Measurements from ENCODE around the gene CDC42EP5.
"Not testable (repeated sequence)": the region's sequence is repeated elsewhere in the genome, so short reads cannot be mapped to it uniquely, and the experiment has no call there.

Gene CDC42EP5

DNA sequence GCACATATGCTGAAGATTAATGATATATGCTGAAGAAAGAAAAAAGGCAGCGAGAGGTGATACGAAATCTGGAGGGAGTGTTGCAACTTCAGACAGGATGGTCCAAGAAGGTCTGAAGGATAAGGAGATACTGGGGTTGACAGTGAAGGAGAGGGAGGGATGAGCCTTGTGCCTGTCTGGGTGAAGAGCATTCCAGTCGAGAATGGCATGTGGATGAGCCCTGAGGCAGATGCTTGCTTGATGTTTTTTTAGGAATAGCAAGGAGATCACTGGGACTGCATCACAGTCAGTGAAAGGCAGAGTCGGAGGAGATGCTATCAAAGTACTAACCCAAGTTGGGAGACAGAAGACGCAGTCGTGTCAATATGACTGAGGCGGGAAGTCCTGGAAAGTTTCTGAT, 16.2 kb upstream of the CDC42EP5 start:
- no peak for DNase-seq

DNA sequence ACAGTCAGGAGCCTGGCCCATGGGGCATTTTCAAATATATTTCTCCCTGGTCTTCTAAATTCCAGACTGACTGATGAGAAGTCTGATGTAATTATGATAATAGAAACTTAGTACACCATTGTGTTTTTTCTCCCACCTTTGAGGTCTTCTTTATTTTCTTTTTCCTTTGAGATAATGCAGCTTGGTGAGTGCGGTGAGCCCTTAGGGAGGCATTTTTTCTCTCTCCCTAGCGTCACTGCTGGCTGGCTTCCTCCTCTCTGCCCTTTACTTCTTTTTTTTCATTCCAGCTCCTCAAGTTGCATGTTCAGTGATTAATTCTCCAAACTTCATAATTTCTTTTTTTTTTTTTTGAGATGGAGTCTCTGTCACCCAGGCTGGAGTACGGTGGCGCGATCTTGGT, 12.8 kb upstream of the CDC42EP5 start:
- DNase-seq = no peak

DNA sequence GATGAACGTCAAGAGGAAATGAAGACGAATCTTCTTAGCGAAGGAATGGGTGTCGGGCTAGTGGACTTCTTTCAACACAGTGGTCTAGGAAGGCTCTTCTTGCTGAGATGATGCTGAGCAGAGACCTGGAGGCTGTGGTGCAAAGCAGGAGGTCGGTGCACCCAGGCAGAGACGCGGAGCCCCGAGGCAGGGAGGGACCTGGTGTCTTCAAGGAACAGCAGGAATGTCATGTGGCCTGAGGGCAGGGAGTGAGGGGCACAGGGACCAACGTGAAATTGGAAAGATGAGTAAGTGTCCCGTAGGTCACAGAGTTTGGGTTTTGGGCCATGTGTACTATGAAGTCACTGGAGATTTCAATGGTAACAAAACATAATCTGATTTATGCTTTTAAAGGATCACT, 11.4 kb upstream of the CDC42EP5 start:
- no peak for DNase-seq

DNA sequence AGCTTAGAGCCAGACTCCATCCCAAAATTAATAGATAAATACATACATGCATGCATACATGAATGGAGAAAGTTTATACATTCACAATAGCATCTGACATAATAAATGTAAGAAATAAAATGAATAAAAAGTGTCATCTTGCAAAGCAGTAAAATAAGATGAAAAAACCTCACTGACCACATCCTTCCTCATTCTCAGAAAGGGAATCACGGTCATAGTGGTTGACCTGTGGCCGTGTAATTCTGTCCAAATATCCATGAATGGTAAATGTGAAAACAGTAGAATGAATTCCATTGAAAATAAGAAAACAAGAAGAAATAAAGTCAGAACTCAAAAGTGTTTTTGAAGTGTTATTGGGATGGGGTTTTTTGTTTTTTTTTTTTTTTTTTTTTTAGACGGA, 9.8 kb upstream of the CDC42EP5 start:
- DNase-seq = no peak

DNA sequence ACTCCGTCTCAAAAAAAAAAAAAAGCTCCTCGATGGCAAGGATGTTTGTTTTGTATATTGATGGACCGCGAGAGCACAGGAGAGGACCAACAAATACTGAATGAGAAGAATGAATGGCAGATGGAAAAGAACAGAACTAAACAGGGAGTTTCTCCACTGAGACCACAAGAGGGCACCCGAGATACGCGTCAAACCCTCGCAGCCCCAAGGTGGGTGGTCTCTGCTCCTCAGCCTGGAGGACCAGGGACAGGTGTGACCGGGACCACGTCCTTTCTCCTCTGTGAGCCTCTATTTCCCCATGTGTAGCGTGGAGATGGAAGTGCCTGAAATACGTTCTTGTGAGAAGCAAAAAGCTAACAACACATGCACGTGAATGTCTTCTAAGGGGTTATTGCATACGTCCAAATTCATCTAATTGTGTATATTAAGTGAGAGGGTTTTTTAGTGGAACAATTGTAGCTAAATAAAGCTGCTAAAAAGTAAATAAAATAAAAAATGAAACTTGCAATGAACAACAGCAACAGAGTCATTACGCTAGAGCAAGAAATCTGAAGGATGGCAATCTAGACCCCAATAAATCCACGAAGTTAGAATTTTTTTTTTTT, 8.3 kb upstream of the CDC42EP5 start:
- DNase-seq = no peak

DNA sequence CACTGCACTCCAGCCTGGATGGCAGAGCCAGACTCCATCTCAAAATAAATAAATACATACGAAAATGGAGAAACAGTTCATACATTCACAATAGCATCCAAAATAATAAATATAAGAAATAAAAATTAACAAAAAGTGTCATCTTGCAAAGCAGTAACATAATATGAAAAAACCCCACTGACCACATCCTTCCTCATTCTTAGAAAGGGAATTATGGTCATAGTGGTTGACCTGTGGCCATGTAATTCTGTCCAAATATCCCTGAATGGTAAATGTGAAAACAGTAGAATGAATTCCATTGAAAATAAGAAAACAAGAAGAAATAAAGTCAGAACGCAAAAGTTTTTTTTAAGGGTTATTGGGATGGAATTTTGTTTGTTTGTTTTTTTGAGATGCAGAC, 7.0 kb upstream of the CDC42EP5 start:
- DNase-seq = no peak

DNA sequence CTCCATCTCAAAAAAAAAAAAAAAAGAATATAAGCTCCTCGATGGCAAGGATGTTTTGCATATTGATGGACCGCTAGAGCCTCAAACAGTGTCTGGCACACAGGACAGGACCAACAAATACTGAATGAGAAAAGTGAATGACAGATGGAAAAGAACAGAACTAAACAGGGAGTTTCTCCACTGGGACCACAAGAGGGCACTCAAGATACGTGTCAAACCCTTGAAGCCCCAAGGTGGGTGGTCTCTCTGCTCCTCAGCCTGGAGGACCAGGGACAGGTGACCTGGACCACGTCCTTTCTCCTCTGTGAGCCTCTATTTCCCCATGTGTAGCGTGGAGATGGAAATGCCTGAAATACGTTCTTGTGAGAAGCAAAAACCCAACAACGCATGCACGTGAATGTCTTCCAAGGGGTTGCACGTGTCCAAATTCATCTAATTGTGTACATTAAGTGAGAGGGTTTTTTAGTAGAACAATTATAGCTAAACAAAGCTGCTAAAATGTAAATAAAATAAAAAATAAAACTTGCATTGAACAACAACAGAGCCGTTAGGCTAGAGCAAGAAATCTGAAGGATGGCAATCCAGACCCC, 5.7 kb upstream of the CDC42EP5 start:
- no peak for DNase-seq

DNA sequence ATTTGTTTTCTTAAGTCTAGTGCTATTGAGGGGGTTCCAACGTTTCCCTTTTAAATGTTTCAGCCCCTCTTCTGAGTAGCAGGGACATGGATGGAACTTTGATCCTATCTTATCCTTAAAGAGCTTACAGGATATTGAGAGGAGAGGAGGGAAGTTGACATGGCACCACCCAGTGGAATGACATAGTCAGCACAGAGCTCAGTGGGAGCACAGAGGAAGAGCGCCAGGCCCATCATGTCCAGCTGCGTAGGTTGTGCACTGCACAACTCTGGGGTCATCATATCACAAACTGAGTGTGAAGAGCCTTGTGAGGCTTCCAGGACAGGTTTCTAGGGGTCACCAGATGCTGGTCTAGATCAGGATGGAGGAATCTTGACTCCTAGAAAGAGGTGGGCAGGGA, 4.6 kb upstream of the CDC42EP5 start:
- DNase-seq = no peak

DNA sequence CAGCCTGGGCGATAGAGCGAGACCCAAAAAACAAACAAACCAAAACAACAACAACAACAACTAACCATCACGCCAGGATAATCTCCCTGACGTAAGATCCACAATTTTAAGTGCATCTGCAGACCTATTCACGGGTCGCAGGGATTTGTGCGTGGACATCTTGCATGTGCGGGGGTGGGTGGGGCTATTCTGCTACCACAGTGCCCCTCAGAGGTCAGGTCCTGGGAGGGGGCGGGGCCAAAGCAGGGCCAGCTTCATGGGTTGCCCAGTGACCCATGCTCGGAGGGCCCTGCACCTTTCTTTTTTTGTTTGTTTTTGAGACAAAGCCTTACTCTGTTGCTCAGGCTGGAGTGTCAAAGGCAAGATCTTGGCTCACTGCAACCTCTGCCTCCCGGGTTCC, 2.6 kb upstream of the CDC42EP5 start:
- no peak for DNase-seq

DNA sequence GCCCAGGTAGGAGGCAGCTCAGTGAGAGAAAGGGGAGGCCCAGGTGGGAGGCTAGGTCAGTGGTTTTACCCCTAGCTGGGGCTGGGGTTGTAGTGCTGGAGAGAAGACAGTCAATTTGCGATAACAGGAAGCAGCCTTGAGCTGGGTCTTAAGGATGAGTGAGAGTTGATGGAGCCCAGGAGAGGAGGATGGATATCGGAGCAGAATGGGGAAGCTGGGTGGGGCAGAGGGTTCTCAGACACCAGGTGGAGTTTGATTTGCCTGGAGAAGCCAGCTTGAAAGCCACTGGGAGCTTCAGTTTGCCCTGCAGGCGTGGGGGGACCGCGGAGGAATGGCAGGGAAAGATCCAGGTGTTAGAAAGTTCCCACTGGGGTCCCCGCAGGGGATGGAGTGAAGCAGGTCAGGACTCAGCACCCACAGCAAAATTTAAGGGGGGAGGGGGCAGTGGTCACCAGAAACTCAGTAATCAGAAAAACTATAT, 836 bp upstream of the CDC42EP5 start:
- DNase-seq = no peak

DNA sequence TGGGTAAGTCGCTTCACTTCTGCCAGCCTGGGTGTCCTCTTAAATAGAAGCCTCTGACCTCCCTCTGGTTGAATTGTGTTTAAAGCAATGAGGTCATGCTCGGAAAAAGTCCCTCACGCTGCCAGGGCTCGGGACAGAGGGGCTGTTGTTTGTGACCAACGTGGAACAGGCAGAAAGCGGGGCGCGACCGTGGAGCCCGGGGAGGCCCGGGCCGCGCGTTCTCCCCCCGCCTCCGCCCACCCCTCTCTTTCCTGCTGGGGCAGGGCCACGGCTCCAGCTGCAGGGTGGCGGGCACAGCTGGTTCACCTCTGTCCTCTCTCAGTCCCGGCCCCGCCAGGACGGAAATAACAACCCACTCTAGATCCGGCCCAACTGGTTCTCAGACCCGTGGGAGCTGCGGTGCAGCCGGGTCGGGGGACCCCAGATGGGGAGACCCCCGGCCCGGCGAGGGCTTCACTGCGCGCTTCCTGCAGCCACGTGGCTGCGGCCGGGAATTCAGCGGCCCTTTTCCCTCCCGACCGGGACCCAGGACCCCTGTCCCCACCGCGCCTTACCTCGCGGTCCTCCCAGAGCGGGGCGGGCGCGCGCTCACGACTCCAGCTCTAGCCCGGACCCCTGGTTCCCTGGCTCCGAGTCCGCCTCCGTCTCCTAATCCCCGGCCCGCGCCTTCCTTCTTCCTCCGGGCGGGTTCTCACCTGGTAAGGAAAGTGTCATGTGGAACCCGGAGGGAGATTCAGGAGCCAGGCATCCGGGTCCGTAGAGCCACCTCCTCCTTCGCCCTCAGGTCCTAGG, 1.9 kb downstream of the CDC42EP5 start:
- no peak for DNase-seq

DNA sequence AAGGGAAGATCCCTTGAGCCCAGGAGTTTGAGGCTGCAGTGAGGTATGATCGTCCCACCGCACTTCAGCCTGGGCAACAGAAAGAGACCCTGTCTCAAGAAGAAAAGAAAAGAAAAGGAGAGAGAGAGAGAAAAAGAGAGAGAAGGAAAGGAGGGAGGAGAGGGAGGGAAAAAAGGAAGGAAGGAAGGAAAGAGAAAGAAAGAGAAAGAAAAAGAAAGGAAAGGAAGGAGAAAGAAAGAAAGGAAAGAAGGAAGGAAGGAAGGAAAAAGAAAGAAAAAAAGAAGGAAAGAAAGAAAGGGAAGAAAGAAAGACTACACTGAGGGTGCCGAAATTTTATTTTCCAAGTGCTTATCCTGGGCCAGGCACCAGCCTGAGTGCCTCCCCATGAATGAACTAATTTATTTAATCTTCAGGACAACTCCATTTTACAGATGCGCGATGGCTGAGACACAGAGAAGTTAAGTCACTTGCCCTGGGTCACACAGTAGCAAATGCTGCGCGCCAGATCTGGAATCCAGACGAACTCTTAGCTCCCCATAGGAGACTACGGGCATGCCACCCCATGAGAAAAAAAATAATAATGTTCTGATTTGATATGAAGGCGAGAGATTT, 2.7 kb downstream of the CDC42EP5 start:
- no peak for DNase-seq

DNA sequence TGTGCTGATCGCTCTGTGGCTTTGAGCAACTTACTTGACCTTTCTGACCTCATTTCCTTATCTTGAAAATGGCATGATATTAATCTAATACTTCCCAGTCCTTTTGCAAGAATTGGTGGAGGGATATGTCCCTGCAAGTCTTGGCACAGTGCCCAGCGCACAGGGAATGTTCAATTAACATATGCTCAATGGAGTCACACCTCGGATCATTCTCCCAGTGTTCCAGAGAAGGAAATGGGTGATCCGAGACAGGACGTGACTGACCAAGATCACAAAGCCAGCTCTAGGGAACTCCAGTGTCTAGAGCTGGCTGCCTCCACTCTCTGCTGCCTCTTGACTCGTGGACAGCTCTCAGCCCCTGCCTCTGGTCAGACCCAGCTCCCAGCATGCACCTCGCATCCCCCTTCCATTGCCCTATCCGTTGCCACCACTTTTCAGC, 3.6 kb downstream of the CDC42EP5 start:
- DNase-seq = no peak

DNA sequence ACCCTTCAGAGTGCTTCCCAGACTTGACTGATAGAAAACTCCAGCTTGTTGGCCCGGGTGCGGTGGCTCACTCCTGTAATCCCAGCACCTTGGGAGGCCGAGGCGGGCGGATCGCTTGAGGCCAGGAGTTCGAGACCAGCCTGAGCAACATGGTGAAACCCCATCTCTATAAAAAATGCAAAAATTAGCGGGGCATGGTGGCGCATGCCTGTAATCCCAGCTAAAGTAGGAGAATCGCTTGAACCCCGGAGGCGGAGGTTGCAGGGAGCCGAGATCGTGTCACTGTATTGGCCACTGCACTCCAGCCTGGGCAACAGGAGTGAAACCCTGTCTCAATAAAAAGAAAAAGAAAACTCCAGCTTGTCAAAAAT, 7.0 kb downstream of the CDC42EP5 start:
- DNase-seq = not testable (repeated sequence)

DNA sequence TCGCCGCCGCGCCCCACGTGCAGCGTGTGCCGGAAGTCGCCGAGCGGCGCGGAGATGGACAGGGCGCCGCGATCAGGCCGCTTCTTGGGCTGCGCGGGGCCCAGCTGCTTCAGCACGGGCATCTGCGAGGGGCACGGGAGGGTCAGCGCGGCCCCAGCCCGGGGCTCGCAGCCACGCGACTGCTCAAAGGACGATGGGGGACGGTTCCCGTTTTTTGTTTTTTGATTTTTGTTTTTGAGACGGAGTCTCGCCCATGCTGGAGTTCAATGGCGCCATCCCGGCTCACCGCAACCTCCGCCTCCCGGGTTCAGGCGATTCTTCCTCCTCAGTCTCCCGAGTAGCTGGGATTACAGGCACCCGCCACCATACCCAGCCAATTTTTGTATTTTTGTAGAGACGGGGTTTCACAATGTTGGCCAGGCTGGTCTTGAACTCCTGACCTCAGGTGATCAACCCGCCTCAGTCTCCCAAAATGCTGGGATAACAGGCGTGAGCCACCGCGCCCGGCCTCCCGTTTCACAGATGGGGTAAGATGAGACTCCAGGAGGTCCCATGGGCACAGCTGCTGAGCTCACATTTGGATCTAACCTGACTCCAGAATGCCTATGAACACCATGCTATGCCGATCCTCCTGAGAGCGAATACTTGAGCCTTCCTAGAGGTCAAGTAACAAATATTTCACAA, 7.5 kb downstream of the CDC42EP5 start:
- DNase-seq = no peak

DNA sequence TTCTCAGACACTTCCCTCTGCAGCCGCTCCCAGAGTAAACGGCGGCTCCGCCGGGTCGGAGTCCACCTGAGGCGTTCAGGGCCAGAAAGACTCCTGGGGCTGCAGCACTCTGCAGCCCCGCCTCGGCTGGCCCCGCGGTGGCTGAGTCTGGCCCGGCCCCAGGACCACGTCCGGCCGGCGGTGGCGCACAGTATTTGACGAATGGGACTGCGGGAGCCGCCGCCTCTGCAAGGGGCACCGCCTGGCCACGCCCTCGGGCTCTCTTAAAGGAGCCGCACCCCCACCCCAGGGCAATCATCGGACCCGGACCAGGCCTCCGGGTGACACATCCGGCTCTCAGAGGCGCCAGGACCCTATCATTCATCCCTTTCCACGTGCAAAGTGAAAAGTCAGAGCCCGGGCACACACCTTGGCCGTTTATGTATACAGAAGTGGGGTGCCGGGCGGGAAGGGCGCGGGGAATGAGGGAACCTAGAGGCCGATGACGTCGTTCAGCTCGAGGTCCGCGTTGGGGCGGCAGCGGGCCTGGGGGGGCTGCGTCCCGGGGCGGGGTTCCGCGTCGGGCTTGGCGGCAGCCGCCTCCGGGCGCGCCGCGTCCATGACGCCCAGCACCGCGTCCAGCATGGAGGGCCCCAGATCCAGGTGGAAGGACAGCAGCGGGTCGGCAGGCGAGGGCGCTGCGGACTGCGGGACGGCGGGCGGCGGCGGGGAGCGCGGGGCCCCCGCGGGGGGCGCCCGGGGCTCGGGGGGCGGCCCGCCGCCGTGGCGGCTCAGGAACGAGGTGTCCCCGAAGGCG, 8.3 kb downstream of the CDC42EP5 start:
- DNase-seq = peak; percentile 73

DNA sequence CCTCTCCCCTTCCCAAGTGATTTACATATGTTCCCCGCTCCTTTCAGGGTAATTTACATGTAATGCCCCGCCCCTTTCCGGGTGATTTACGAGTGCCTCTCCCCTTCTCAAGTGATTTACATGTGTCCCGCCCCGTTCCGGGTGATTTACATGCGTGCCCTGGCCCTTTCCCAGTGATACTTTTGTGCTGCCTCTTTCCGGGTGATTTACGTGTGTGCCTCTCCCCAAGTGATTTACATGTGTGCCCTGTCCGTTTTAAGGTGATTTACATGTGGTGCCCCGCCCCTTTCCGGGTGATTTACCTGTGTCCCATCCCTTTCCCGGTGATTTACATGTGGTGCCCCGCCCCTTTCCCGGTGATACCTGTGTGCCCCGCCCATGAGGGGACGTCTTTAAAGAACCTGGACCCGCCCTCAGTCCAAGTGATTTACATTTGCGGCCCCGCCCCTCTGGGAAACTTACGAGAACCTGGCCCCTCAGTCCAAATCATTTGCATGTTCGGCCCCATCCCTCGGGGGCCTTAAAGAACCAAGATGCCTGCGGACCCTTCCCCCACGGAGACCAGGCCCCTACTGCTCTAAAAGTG, 9.0 kb downstream of the CDC42EP5 start:
- peak; percentile 75 for DNase-seq

DNA sequence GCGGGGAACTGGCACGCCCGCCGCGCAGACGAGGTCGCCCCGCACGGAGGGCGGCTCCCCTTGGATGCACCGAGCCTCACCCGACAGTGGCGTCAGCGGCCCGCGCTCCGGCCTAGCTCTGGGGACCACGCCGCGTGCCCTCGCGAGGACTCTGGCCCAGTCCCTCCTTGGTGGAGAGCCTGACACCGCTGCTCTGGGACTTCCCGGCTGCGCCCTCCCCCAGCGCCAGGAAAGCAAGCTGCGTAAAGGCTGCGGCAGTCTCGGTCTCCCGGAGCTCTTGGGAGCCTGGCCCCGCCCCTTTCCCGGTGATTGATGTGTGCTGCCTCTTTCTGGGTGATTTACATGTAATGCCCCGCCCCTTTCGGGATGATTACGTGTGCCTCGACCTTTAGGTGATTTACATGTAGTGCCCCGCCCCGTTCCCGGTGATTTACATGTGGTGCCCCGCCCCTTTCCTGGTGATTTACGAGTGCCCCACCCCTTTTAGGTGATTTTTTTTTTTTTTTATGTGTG, 9.5 kb downstream of the CDC42EP5 start, which contains the start of gene LENG9:
LENG9 (minus strand) TSS at position 248 of the 513 bp plus-strand sequence. CDS start 252 bp downstream, outside the sequence.
- peak; percentile 93 for DNase-seq

DNA sequence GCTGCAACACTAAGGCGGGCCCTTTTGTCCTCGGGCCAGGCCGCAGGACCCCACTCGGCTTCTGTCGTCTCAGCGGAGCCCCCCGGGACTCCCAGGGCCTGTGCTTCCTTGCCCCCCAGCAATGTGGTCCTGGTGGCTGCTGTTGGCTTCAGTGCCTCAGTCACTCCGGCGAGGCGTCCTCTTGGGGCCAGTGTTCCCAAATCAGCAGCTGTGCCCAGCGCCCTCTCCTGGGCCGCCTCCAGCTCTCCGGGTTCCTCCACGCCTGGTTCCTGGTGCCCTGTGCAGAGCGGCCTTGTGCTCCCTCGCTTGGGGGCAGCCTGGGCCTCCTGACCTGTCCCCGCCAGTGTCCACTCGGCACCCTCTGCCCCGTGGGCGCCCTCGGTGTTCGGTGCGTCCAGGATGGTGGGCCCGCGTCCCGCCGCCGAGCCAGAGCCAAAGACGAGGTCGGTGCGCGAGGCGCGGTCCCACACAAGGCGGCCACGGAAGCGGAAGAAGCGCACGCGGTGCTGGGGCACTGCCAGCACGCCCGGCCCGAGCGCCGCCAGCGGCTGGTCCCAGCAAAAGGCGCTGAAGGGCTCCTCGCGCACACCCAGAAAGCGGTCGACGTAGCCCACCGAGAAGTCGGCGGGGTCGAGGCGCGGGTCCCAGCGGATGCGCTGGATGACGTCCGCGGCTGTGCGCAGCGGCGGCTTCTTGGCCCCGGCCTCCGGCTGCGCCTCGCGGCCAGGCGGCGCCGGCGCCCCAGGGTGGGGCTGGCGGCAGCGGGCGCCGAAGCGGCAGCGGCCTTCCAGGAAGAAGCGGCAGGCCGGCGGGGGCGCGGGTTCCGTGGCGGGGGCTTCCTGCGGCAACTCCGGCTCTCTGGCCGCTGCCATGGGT, 10.2 kb downstream of the CDC42EP5 start:
- peak; percentile 66 for DNase-seq

DNA sequence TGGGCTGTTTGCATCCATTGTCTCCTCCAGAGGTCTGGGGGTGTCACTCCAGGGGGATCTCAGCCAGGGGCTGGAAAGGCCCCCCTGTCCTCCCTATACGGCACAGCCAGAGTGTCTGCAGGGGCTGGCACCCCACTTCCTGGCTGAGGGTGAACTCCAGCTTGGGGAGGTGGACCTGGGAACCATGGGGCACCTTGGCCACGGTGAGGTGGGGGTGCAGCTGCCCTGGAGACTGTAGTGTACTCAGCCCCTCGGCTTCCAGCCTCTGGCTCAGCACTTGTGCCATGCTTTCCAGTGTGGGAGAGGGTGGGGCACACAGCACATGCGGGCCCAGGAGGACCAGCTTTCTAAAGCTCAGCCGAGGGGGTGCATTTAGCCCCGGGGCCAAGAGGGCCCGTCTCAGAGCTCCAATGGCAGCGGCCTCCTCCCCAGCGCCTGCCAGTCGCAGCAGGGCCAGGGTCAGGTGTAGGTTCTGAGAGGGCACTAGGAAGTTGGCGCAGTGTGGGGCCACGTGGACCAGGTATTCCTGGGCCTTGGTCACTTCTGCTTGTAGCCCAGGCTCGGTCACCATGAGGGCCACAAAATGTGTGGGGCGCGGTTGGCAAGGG, 10.9 kb downstream of the CDC42EP5 start:
- DNase-seq = no peak

All from stimulated activated CD4-positive, alpha-beta T cell treated with anti-CD3 and anti-CD28 coated beads, Interleukin-12 subunit alpha, Interleukin-12 subunit beta, amount 100 ng/mL, for 4 hours (primary cell).